IPS-NIHi7 (cell line): ENCODE data around the gene GKN1.

ENCODE experiments used
- DNase-seq: peaks from one replicate; pipeline ENCODE4 v3.0.0; 2012; ENCODE audit warnings: mixed read lengths; ENCODE audit errors: extremely low spot score

The GKN1 gene

GRCh38 chr2:69007603-69008002 lies 33.2 kb downstream of the GKN1 start:
- no peak for DNase-seq

- DNase-seq, result no peak
These were observed 36.2 kb downstream of the GKN1 start for GRCh38 chr2:69010437-69011194.

GRCh38 chr2:69011611-69012157 lies 37.2 kb downstream of the GKN1 start:
- DNase-seq, result no peak

GRCh38 chr2:69012310-69013141 lies 38.1 kb downstream of the GKN1 start:
- DNase-seq, result no peak

- peak; percentile 85 for DNase-seq
These were observed 38.9 kb downstream of the GKN1 start, which contains the start of gene ANTXR1 for GRCh38 chr2:69013142-69013839. TSS of gene ANTXR1 (plus strand) at chr2:69013179. CDS start at chr2:69013500, 321 bp downstream.

- DNase-seq, result no peak
These were observed 39.7 kb downstream of the GKN1 start for GRCh38 chr2:69013840-69014821.

- DNase-seq, result no peak
These were observed 42.6 kb downstream of the GKN1 start for GRCh38 chr2:69017080-69017479.

- DNase-seq, result no peak
These were observed 43.4 kb downstream of the GKN1 start for GRCh38 chr2:69017835-69018234.

GRCh38 chr2:69018678-69019095 lies 44.3 kb downstream of the GKN1 start:
- no peak for DNase-seq

- no peak for DNase-seq
These were observed 46.3 kb downstream of the GKN1 start for GRCh38 chr2:69020496-69021426.

- no peak for DNase-seq
These were observed 47.3 kb downstream of the GKN1 start for GRCh38 chr2:69021727-69022126.

GRCh38 chr2:69022548-69022947 lies 48.1 kb downstream of the GKN1 start:
- DNase-seq, result no peak

GRCh38 chr2:69023236-69023635 lies 48.8 kb downstream of the GKN1 start:
- DNase-seq, result no peak

GRCh38 chr2:69026026-69026425 lies 51.6 kb downstream of the GKN1 start:
- peak; percentile 43 for DNase-seq

GRCh38 chr2:69026691-69027459 lies 52.4 kb downstream of the GKN1 start:
- no peak for DNase-seq
